Caki2 (cell line): ENCODE data around the gene MEX3D. TPM values are rescaled to one million over a fixed set of nuclear protein-coding genes. Genes with fewer than 3 reads are reported as not detected.
"Not testable (repeated sequence)": the region's sequence is repeated elsewhere in the genome, so short reads cannot be mapped to it uniquely, and the experiment has no call there.

Experiments used
- DNase-seq: peaks from one replicate; pipeline ENCODE4 v3.0.0-alpha.2; 2015; ENCODE audit warnings: low read depth
- in situ Hi-C: cut with HindIII; loops from 2 replicates; pipeline ENCODE4 v1.10.0; 2016; ENCODE audit warnings: low sequenced_read_pairs, low pct_unique_long_range_greater_than_20kb, mixed read lengths
- total RNA-seq: library from RNA; depleted of rRNA; stranded (reverse); fragments of >200 nt; shearing (Covaris generic); gene quantifications from 2 replicates; pipeline ENCODE4 v1.2.3, GENCODE V29; 2014; ENCODE audit warnings: low replicate concordance

Gene MEX3D
- total RNA-seq, 1 experiment from 2014 or later, result 67.4 TPM

DNA sequence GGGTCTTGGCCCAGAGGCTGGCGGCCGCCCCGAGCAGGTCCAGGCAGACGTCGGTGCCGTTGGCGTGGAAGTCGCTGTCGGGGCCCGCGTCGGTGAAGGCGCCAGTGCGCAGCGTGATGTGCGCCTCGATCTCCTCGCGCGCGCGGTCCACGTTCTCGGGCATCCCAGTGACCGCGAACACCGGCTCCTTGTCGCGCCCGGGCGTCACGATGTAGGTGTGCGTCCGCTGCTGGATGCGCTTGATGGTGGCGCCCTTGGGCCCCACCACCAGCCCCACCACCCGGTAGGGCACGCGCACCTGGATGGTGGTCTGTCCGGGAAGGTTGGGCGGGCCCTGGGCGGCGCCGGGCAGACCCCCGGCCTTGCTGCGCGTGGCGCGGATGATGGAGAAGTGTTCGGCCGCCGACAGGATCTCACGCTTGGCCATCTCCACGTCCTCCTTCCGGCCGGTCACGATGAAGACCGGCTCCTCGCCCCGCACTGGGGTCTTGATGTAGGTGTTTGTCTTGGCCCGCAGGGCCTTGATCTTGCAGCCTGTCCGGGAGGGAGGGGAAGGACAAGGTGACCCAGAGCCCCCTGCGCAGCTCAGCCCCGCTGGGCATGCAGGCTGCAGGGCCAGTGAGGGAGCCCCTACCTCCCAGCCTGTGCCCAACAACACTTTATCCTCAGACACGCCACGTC lies 11.6 kb downstream of the MEX3D start:
- DNase-seq, result no peak
- in situ Hi-C loops, result no loop called here

DNA sequence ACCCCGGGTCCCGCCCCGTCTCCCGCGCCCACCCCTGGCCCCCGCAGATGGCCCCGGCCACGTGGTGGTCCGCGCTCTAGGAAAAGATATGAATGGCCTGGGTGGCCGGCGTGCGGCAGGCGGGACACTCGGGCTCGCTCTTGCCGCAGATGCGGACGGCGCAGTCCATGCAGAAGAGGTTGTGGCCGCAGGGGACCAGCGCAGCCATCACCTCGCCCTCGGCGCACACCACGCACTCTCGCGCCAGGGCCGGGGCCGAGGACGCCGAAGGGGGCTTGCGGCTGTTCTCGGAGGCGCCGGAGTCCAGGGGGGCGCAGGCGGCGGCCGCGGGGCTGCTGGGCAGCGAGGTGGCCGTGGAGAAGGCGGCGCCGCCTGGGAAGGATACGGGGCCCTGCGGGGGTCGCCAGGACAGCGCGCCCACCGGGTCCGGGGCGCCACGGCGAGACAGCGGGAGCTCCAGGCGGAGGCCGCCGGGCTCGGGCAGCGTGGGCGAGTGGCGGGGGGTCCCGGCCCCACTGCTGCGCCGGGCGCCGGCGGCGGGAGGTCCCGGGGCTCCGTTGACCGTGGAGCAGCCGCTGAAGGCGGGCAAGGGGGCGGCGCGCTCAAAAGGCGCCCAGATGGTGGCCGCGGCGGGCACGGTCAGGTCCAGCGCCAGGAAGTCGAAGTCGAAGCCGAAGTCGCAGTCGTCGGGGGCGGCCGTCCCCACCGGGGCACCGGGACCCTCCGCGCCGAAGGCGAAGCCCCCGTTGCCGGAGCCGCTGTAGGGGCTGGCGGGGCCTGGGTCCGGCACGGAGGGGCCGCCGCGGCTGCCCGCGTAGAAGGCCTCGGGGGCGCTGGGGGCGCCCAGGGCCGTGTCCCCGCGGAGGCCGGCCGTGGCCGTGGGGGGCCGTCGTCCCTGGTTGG lies 12.4 kb downstream of the MEX3D start:
- DNase-seq, result no peak
- in situ Hi-C loops, result no loop called here

DNA sequence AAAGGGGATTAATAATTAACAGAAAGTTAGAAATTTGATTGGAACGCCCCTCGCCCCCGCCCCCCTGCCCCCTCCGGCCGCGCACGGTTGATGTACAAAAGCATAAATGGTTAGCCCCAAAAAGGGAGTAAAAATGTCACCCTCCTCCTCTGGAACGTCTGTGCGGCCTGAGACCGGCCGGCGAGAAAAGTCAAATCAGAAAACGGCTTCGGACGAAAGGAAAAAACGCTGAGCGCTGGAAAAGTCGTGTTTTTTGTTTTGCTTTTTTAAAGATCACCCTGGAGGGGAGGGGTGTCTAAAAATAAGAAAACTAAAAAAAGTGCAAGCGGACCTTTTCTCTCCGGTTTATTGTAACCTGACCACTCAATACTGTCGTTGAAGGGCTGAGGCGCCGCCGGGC lies 13.2 kb downstream of the MEX3D start:
- in situ Hi-C loops, result no loop called here
- no peak for DNase-seq

DNA sequence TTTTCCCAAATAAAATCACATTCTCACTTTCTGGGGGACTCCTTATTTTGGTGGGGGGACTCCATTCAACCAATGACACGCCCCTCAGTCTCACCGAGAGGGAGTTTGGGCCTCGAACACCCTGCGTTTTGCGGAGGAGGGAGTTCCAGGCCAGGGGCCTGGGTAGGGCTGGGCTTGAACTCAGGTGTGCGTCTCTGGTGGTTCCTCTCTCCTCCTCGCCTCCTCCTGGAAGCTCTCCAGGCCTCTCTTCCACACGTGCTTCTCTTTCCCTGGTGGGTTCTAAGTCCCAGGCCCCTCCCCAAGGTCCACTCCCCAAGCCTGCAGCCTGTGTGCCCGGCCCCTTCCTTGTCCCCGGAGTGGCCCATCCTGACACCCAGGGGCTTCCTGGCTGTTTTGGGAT lies 14.7 kb downstream of the MEX3D start:
- DNase-seq, result no peak
- in situ Hi-C loops, result no loop called here

DNA sequence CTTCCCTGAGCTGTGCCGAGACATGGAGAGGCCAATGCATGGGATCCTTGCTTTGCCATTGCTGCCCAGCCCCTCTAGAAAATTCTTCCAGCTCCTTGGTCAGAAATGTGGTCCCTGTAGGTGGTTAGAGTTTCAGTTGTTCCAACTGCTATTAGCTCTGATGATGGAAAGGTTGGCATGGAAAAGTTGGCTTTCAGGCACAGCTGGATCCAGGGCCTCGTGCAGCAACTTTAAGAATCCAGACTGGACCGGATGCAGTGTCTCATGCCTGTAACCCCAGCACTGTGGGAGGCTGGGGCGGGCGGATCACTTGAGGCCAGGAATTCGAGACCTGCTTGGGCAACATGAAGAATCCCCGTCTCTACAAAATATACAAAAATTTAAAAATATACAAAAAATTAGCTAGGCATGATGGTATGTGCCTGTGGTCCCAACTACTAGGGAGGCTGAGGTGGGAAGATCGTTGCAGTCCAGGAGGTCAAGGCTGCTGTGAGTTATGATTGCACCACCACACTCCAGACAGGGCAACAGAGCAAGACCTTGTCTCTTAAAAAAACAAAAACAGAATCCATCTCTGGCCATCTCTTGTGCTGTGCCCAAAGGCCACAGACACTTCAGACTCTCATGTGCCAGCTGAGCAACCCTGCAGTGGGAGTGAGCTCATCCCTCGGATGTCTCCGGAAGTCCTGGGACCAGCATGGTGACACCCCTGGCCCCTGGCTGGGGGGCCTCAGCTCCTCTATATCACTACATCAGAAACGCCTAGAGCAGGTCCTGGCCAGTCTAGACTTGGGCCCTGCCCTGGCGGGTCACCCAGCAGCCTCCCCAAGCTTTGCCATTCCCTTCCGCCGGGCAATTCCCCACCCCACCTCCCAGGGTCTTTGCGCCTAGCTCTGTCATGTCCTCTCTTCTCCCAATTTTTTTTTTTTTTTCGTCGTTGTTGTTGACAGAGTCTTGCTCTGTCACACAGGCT lies 16.8 kb downstream of the MEX3D start:
- DNase-seq, result no peak
- in situ Hi-C loops, result no loop called here

DNA sequence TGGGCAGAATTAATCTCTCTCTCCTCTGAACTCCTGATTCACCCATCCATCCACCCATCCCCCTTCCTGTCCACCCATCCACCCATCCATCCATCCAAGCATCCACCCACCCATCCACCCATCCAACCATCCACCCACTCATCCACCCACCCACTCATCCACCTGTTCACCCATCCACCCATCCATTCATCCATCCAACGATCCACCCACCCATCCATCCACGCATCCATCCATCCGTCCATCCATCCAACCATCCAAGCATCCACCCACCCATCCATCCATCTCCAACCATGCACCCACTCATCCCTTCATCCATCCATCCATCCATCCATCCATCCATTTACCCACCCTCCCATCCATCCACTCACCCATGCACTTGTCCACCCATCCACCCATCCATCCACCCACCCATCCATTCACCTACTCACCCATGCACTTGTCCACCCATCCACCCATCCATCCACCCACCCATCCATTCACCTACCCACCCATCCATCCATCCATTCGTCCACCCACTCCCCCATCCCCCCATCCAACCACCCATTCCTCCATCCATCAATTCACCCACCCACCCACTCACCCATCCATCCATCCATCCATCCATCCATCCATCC lies 18.7 kb downstream of the MEX3D start:
- in situ Hi-C loops, result no loop called here
- DNase-seq, result no peak

DNA sequence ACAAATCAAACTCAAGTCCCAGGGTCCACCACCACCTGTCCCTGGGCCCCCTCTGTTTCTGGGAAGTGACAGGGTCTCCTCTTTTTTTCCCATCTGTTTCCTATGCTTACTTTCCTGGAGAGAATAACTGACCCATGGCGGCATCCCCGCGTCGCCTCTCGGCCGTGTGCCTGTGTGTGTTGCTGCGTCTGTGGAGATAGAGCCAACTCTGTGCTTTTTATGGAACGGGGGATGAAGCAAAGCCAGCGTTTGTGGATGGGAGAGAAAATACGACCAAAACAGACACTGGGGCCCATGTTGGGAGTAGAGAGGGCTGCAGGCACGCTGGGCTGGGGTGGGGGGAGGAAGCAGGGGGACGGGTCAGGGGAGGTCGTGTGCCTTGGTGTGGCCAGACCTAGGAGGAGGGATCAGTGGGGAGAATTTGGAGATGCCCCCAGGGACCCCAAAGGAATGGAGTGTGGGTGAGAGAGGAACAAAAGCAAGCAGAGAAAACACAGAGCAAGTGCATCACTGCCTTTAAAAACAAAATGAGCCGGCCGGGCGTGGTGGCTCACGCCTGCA lies 27.7 kb downstream of the MEX3D start:
- in situ Hi-C loops, result no loop called here
- DNase-seq, result no peak

DNA sequence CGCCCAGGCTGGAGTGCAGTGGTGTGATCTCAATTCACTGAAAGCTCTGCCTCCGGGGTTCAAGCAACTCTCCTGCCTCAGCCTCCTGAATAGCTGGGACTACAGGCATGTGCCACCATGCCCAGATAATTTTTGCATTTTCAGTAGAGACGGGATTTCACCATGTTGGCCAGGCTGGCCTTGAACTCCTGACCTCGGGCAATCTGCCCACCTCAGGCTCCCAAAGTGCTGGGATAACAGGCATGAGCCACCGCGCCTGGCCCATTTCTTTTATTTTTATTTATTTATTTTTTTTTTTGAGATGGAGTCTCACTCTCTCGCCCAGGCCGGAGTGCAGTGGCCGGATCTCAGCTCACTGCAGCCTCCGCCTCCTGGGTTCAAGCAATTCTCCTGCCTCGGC lies 28.4 kb downstream of the MEX3D start:
- DNase-seq, in situ Hi-C loops: not testable (repeated sequence)

DNA sequence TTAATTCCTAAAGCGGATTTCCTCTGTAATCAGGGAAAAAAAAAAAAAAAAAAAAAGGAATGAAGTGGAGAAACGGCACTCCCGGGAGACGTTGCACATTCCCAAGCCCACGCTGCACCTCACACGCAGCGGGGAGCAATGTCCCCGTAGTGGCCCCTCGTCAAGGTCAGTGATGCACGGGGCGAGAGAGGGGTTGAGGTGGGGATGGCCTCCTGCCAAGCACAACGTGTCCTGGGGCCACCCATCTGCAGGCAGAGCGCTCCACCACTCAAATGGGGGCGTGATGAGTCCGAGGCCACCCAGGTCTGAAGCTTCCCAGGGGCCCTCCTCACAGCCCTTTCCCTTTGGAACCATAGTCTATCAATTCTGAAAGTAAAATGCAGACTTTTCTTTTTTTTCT lies 29.1 kb downstream of the MEX3D start:
- DNase-seq, result no peak
- in situ Hi-C loops, result no loop called here

DNA sequence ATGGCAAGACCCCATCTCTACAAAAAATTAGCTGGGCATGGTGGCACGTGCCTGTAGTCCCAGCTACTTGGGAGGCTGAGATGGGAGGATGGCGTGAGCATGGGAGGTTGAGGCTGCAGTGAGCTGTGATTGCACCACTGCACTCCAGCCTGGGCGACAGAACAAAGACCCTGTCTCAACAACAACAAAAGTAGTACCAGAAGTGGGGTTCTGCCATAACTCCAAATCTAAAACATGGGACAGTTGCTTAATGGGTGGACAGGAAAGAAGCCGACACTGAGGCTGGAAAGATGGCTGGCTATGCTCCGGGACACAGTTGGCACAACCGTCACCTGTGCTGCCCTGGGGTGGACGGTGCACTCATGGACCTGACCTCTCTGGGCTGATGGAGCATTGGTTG lies 32.4 kb downstream of the MEX3D start:
- in situ Hi-C loops, result not testable (repeated sequence)

DNA sequence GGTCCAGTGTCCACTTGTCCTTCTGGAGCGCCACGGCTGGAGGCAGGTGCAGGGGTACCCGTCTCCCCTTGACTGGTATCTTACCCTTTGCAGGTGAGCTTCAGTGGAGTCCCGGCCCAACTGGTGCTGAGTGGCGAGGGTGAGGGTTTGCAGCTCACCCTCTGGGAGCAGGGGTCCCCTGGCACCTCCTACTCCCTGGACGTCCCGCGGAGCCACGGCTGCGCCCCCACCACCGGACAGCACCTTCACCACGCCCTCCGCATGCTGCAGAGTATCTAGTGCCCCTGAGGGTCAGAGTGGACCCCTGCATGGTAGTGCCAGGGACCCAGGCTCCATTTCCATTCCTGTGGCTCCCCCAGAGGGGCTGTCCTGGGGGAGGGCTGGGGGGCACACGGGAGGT lies 33.2 kb downstream of the MEX3D start:
- in situ Hi-C loops, result no loop called here
- DNase-seq, result no peak

More for the DNA sequence above, 32.4 kb downstream of the MEX3D start:
- DNase-seq, result not testable (repeated sequence)

DNA sequence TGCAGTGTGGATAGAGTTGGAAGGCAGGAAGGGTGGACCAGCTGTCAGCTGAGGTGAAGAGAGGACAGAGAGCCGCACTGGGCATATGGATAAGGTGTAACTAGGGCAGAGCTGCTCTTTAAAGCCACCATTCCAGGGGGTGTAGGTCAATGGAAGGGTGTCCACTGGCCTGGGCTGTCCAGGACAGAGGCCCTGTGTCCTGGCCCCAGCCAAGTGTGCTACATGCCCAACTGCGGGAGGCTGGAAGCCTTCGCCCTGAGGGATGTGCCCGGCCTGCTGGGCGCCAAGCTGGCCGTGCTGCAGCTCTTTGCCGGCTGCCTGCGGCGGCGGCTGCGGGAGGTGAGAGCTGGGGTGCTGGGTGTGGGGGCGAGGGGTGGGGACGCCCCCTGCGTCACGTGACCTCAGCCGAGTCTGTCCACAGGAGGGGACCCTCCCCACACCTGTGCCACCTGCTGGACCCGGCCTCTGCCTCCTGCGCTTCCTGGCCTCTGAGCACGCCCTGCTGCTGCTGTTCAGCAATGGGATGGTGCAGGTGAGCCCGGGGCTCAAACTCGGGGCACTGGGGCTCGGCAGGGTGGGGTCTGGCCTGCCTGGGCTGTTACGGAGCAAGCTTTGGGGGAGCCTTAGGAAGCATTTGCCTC lies 34.5 kb downstream of the MEX3D start:
- in situ Hi-C loops, result no loop called here
- DNase-seq, result no peak

DNA sequence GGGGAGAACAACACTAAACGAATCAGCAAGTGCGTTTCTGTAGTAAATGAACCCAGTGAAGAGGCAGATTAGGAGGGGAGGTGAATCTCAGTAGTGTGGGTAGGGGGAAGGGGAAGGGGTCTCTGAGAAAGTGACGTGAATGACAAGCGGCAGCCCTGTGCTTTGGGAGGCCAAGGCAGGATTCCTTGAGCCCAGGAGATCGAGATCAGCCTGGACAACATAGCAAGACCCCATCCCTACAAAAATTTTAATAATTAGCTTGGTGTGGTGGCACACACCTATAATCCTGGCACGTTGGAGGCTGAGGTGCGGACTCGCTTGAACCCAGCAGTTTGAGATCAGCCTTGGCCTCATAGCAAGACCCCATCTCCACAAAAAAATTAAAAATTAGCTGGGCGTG lies 36.1 kb downstream of the MEX3D start:
- in situ Hi-C loops, result no loop called here
- no peak for DNase-seq

DNA sequence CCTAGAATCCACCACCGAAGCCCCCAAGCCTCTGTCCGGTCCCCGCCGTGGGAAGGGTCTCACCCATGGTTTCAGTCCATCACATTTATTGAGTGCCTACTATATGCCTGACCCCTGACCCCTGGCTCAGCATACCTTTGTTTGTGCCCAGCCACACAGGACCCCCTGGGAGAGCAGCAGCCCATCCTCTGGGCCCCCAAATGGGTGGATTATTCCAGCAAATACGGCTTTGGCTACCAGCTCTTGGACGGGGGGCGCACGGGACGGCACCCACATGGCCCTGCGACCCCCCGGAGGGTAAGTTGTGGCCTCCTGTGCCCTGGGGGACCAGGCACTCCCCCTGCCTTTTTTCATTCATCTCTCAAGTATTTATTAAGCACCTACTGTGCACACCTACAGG lies 36.5 kb downstream of the MEX3D start:
- DNase-seq, result no peak
- in situ Hi-C loops, result no loop called here

DNA sequence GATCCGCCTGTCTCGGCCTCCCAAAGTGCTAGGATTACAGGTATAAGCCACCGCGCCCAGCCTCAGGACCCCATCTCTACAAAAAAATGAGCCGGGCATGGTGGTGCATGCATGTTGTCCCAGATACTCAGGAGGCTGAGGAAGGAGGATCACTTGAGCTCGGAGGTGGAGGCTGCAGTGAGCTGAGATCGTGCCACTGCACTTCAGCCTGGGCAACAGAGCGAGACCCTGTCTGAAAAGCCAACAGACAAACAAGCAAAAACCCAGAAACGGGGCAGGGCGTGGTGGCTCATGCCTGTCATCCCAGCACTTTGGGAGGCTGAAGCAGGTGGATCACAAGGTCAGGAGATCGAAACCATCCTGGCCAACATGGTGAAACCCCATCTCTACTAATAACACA lies 37.3 kb downstream of the MEX3D start:
- in situ Hi-C loops, DNase-seq: not testable (repeated sequence)

DNA sequence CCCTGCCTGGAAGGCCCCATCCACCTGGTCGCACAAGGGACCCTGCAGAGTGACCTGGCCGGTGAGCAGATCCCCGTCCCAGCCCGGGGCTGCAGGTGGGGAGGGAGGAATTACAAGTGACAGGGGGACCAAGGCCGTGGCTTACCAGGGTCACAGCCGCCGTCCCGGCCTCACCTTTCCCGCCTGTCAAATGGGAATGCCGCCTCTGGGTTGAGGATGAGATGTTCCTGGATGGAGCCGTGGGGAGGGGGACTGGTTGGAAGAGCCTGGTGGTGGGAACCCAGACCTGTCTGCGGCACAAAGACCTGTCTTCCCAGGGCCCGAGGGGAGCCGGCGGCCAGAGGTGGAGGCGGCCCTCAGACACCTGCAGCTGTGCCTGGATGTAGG lies 38.7 kb downstream of the MEX3D start:
- DNase-seq, result no peak
- in situ Hi-C loops, result no loop called here

DNA sequence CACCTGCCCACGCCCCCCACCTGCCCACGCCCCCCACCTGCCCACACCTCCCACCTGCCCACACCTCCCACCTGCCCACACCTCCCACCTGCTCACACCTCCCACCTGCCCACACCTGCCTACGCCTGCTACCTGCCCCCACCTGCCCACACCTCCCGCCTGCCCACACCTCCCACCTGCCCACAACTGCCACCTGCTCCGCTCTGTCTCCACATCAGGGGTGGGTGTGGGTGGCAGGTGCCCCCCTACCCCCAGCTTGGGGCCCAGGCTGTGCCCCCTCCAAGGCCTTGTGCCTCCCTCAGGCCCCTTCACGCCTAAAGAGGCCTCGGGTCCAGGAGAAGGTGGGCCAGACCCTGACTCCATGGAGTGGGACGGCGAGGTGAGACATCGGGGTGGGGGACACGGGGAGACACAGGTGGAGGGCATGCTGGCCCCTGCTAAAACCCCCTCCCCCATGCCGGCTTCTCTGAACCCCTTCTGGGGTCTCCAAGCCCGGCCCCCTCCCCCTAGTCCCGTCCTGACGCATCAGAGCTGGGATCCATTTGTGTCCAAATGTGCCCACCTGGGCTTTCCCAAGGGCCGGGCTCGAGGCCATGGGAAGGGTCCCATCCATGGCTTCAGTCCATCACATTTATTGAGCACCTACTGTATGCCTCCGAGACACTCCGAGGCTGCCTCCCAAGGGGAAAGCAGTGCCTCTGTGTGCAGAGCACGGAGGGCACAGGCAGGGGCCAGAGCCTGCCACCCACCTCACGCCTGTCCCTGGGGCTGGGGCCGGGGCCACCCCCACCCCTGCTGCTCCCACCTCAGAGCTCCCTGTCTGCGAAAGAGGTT lies 39.3 kb downstream of the MEX3D start:
- DNase-seq, result no peak
- in situ Hi-C loops, result no loop called here
